AG08396 (cell line): ENCODE data around the gene C4B.
A peak's percentile ranks its signal among the peaks of the same experiment; 100 is the strongest.

ENCODE experiments used
- DNase-seq: peaks from one replicate; pipeline ENCODE4 v3.0.0; 2012; ENCODE audit warnings: low spot score, mixed read lengths

C4B gene

DNA sequence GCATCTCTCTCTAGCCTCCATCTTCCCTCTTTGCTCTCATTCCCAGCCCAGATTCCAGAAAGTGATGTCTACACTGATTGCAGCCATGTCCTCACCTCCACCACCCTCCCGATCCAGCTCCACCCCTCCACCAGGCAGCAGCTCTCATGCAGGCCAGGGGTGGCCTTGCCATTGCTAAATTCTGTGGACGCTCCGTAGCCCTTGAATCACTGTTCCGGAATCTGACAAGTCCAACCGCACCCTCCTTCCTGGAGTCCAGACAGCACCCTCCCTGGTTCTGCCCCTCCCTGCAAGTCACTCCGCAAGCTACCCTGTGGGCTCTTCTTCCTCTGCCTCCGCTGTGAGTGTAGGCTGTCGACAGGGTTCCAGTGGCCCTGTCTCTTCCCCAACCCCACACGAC, 68.3 kb downstream of the C4B start:
- DNase-seq, result peak; percentile 92

DNA sequence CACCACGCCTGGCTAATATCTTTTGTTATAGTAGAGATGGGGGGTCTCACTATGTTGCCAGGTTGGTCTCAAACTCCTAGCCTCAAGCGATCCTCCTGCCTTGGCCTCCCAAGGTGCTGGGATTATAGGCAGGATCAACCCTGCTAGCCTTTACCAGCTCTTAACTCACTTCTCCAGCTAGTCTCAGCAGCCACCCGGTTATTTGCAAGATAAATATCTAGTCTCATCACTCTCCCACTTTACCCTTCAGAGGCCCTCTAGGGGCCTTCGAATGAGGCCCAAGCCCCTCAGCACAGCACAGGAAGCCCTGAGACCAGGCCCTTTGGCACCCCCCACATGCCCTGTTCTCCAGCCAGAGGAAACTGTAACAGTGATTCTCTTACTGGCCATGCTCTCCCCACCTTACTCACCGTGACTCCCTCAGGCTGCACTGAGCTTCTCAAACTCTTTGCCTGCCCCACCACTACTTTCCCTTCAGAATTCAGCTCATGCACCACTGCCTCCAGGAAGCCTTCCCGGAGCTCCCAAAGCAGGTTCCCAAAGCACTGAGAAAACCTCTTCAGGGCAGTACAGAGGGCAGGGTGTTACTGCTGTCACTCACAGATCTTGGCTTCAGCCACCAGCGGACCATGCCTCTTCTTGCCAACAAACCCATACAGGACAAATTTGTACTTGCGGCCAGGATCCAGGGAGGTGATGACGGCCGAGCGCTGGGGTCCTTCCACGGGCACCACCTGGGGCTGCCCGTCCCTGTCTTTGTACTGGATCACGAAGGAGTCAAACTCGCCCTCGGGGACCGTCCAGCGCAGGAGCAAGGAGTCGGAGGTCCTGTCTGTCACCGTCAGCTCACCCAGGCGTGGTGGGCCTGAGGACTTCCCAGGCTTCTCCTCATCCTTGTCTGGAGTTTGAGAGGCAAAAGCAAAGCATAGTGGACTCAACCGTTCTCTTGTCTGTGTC, 69.5 kb downstream of the C4B start:
- DNase-seq, result no peak

- DNase-seq, result no peak
These were observed 70.2 kb downstream of the C4B start for GRCh38 chr6:32084780-32085179.
